Measurements from ENCODE around the gene FAM83E.
"Not testable (repeated sequence)": the region's sequence is repeated elsewhere in the genome, so short reads cannot be mapped to it uniquely, and the experiment has no call there.

FAM83E gene

GRCh38 chr19:48614436-48615230 lies at the start of gene FAM83E:
Gene FAM83E, minus strand, starts transcription at chr19:48615076. Its CDS starts 1,704 bp downstream, at chr19:48613372.
- no peak for DNase-seq
- in situ Hi-C loops (cut with MboI; ENCODE audit: low pct_unique_long_range_greater_than_20kb, low sequenced_read_pairs) = no loop called here

GRCh38 chr19:48664476-48664875 lies 49.6 kb upstream of the FAM83E start:
- in situ Hi-C loops (cut with MboI; ENCODE audit: low pct_unique_long_range_greater_than_20kb, low sequenced_read_pairs) = no loop called here
- DNase-seq = no peak

DNA sequence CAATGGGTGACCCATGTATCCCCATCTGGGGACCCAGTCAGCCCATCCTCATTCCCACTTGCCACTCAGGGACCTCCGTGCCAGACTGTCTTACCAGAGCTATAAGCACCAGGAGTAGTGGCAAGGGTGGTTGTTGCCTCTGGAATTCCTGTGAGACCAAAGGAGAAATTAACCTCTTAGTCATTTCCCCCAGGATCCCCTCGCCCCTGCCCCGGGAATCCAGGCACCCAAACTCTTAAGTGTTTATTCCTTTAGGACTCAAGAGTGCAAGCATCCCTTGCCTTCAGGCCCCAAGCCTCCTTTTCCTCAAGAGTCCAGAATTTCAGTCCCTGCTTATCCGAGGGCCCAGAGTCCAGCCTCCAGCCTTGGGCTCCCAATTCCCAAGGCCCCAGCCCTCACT lies 48.8 kb upstream of the FAM83E start:
- no peak for DNase-seq
- in situ Hi-C loops (cut with MboI; ENCODE audit: low pct_unique_long_range_greater_than_20kb, low sequenced_read_pairs) = no loop called here

DNA sequence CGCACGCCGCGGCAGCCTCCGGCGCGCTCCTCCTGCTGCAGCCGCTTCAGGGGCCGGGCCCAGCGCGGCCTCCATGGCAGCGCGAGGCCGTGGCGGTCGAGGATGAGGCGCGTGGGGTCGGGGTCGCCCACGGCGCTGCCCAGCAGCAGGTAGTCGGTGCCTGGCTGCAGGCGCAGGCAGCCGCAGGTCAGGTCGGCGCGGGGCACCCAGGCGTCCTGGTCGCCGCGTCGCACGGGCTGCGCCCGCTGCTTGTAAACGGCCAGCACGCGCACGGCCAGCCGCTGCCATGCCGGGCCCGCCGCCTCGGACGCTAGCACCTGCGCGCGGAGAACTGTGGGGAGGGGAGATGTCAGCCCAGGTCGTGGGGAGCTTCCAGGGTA lies 46.8 kb upstream of the FAM83E start:
- DNase-seq = no peak
- in situ Hi-C loops (cut with MboI; ENCODE audit: low pct_unique_long_range_greater_than_20kb, low sequenced_read_pairs) = no loop called here

GRCh38 chr19:48660852-48661710 lies 46.2 kb upstream of the FAM83E start:
- peak; percentile 90 for DNase-seq
- in situ Hi-C loops (cut with MboI; ENCODE audit: low pct_unique_long_range_greater_than_20kb, low sequenced_read_pairs) = no loop called here

GRCh38 chr19:48659768-48660167 lies 44.9 kb upstream of the FAM83E start:
- no peak for DNase-seq
- in situ Hi-C loops (cut with MboI; ENCODE audit: low pct_unique_long_range_greater_than_20kb, low sequenced_read_pairs) = no loop called here

- no peak for DNase-seq
- in situ Hi-C loops (cut with MboI; ENCODE audit: low pct_unique_long_range_greater_than_20kb, low sequenced_read_pairs) = no loop called here
These were observed 43.6 kb upstream of the FAM83E start for GRCh38 chr19:48658483-48658882.

- DNase-seq; in situ Hi-C loops (cut with MboI; ENCODE audit: low pct_unique_long_range_greater_than_20kb, low sequenced_read_pairs): not testable (repeated sequence)
These were observed 43.0 kb upstream of the FAM83E start for GRCh38 chr19:48657828-48658227.

DNA sequence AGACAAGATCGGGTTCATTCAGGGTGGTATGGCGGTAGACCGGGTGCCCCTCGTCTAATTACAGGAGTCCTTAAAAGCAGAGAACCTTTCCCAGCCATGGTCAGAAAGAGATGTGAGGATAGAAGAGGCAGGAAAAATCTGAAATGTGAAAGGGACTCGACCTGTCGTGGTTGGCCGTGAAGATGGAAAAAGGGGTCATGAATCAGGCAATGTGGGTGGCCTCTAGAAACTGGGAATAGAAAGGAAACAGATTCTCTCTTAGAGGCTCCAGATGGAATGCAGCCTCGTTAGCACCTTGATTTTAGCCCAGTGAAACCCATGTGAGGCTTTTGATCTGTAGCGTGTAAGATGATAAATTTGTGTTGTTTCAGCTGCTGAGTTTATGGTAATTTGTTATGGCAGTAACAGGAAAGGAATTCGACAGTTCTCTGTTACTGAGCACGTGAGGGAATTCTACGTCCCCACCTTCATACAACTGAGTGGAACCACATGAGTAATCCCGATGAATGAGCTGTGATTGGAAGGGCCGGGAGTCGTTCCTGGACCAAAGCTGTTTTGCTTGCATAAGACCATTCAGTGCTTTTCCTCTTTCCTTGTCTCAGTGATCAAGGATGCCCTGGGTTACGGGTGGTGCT lies 42.1 kb upstream of the FAM83E start:
- DNase-seq = no peak
- in situ Hi-C loops (cut with MboI; ENCODE audit: low pct_unique_long_range_greater_than_20kb, low sequenced_read_pairs) = no loop called here

DNA sequence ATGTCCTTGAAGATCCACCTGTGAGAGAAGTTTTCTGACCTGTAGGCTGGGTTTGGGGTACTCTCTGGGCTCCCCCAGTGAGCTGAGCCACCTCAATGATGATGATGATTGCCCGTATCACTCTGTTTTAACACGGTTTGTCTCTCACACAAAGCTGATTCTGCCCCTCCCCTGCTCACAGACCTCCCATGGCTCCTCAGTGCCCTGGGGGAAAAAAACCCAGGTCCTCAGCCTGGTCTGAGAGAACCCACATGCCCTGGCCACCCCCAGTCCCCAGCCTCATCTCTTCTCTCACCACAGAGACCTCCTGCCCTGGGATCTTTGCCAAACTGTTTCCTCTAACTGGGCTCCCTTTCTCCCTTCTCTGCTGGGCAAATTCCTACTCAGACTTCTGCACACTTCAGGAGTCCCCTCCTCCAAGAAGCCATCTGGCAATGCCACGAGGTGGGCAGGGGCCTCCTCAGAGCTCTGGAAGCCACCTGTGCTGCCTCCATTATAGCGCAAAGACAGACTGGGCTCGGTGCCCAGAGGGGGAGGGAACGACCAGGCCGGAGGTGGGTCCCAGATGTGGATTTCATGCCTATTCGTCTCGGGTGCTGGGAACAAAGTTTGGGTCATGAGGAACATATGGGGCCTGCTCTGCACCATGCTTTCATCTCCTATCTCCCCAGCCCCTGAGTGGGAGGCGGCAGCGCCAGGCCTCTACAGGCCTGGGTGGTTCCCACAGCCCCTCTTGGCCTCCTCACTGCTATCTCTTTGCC lies 39.6 kb upstream of the FAM83E start:
- in situ Hi-C loops (cut with MboI; ENCODE audit: low pct_unique_long_range_greater_than_20kb, low sequenced_read_pairs) = no loop called here
- DNase-seq = no peak

- DNase-seq = no peak
- in situ Hi-C loops (cut with MboI; ENCODE audit: low pct_unique_long_range_greater_than_20kb, low sequenced_read_pairs) = no loop called here
These were observed 36.8 kb upstream of the FAM83E start for GRCh38 chr19:48651683-48652048.

GRCh38 chr19:48650974-48651682 lies 36.3 kb upstream of the FAM83E start:
- in situ Hi-C loops (cut with MboI; ENCODE audit: low pct_unique_long_range_greater_than_20kb, low sequenced_read_pairs) = no loop called here

DNA sequence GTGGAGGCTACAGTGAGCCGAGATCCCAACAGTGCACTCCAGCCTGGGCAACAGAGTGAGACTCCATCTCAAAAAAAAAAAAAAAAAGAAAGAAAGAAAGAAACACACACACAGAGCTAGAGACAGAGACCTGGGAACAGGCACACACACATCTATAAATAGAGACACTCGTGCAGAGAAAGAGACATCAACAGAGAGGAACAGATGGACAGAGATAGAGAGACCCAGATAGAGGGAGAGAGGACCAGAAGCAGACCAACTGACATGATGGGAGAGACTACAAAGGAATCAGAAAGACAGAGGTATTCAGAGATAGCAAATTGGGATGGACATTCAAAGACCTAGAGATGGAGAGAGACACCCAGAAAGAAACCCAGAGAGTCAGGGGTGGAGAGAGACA lies 33.3 kb upstream of the FAM83E start:
- in situ Hi-C loops (cut with MboI; ENCODE audit: low pct_unique_long_range_greater_than_20kb, low sequenced_read_pairs) = no loop called here
- DNase-seq = no peak

More at GRCh38 chr19:48650974-48651682, 36.3 kb upstream of the FAM83E start:
- no peak for DNase-seq

DNA sequence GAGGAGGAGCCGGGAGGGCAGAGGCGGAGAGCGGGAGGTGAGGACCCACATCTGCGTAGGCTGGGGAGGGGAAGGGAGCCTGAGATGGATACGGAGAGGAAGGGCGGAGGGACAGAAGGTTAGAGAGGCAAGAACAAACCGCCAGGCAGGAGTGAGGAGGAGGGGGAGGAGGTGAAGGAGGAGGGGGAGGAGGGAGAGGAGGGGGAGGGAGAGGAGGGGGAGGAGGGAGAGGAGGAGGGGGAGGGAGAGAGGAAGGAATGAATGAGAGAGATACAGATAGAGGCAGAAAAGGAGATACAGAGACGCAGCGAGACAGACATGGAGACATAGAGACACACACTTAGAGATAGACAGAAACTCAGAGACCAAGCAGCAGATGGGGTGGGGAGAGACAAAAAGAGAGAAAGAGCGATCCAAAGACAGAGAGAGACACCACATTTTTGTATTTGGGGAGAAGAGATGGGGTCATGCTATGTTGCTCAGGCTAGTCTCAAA lies 31.9 kb upstream of the FAM83E start:
- no peak for DNase-seq
- in situ Hi-C loops (cut with MboI; ENCODE audit: low pct_unique_long_range_greater_than_20kb, low sequenced_read_pairs) = no loop called here

- in situ Hi-C loops (cut with MboI; ENCODE audit: low pct_unique_long_range_greater_than_20kb, low sequenced_read_pairs) = no loop called here
- DNase-seq = peak; percentile 88
These were observed 31.3 kb upstream of the FAM83E start, which contains the start of gene CA11 for GRCh38 chr19:48646001-48646721. Gene CA11, minus strand, starts transcription at chr19:48646187. Its CDS starts 555 bp downstream, at chr19:48645632.

DNA sequence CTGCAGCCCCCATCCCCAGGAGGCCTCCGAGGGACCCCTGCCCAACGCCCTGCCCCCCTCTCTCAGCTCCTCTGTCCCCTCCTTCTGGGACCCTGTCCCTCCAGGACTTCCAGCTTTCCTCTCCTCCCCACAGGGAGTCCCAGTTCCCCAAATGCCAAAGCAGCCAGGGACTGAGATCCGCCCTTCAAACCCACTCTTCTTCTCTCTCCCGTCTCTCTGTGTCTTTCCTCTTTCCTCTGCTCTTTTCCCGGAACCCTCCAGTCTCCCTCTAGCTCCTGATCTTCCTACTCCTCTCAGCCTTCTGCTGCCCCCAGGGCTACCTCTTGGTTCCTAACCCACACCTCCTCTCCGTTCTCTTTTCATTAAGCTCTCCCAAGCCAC lies 30.7 kb upstream of the FAM83E start:
- in situ Hi-C loops (cut with MboI; ENCODE audit: low pct_unique_long_range_greater_than_20kb, low sequenced_read_pairs) = no loop called here

DNA sequence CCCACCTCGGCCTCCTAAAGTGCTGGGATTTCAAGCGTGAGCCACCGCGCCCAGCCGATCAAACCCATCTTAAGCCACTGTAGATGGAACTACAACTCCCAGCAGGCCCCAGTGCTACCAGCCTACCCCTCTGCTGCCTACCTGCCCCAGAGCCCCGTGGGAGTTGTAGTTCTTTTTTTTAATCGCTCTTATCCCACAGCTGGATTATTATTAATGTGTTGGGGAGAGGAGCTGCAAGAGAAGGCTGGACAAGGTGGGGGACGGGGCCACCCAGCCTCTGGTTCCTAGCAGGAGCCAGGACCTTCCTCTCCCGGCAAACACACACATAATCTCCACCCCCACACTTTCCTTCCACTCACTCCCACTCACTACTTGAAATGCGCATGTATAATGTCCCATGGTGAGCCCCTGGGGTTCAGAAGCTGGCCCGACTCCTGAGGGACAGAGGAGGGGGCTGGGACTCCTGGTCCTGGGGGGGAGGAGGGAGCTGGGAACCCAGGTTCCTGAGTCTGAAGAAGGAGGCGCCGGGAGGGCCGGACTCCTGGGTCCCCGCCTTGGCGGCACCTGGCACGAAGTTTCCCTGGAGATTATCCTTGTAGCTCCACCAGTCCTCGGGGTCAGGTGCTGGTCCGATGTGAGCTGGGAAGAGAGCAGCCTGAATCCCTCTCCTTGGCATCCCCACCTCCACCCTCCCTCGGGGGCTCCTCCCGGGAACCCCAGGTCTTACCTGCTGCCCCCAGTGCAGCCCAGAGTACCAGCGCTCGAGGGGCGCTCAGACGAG lies 30.2 kb upstream of the FAM83E start:
- DNase-seq = peak; percentile 82
- in situ Hi-C loops (cut with MboI; ENCODE audit: low pct_unique_long_range_greater_than_20kb, low sequenced_read_pairs) = no loop called here

More for the DNA sequence above, 30.7 kb upstream of the FAM83E start:
- no peak for DNase-seq

Data from KBM-7 (cell line).